NT2/D1 (cell line): ENCODE data around the gene B4GALT5.

ENCODE experiments used
- SUZ12 ChIP-seq: IDR thresholded peaks from 2 replicates; pipeline ENCODE4 v1.6.1; 2011; ENCODE audit not compliant: insufficient read length, insufficient read depth; ENCODE audit errors: extremely low read depth
- YY1 ChIP-seq: IDR thresholded peaks from 2 replicates; pipeline ENCODE4 v1.6.1; 2011; ENCODE audit not compliant: insufficient read length, insufficient read depth
- ZNF274 ChIP-seq: IDR thresholded peaks from 2 replicates; pipeline ENCODE4 v1.6.1; 2011; ENCODE audit warnings: mild to moderate bottlenecking, low read depth, low read length

GRCh38 chr20:49646126-49646525 is 67.6 kb downstream of the B4GALT5 start:
- TF ChIP-seq ZNF274: no peak
- no peak for TF ChIP-seq SUZ12
- no peak for TF ChIP-seq YY1
